Stomach (tissue), 4 donors: Measurements from ENCODE around the gene SLC25A12.

Experiments
- EP300 ChIP-seq: sonication (generic); formaldehyde crosslinking; IDR thresholded peaks from one replicate; pipeline ENCODE4 v1.6.1; 2017; ENCODE audit warnings: antibody characterized with exemption
- POLR2A ChIP-seq, 4 donors: fragments of 450-650 bp; IDR thresholded peaks; one replicate each; pipeline ENCODE4 v1.6.1; 2016; ENCODE audit warnings: antibody characterized with exemption in 4 of 4, control low read depth in 2 of 4, mild to moderate bottlenecking in 1 of 4, moderate library complexity in 1 of 4
- POLR2AphosphoS5 ChIP-seq, 3 donors: sonication (generic); formaldehyde crosslinking; IDR thresholded peaks; one replicate each; pipeline ENCODE4 v1.6.1; 2016; ENCODE audit warnings: antibody characterized with exemption in 3 of 3
- TF ChIP-seq, protein P1 (sequence below), 7 experiments: fragments of 450-650 bp in 4 of 7; fragments of 200-600 bp in 3 of 7; sonication (generic) in 3 of 7; IDR thresholded peaks; one replicate each; pipeline ENCODE4 v1.5.1; 2016 to 2019; ENCODE audit warnings: antibody characterized with exemption in 7 of 7, control low read depth in 2 of 7, mild to moderate bottlenecking in 1 of 7

DNA sequence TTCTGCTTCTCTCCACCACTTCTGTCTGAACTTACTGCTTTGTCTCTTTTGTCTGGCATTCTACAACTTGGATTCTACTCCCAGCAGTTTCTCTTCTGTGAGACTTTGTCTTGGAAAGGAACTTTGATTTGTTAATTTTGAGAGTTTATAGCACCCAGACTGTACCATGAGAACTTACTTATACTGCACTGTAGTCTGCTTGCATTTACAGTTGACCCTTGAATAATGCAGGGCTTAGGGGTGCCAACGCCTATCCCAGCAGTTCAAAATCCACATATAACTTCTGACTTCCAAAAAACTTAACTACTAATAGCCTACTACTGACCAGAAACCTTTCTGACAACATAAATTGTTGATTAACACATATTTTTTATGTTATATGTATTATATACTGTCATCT lies 151.3 kb downstream of the SLC25A12 start:
- TF ChIP-seq, protein P1, sequence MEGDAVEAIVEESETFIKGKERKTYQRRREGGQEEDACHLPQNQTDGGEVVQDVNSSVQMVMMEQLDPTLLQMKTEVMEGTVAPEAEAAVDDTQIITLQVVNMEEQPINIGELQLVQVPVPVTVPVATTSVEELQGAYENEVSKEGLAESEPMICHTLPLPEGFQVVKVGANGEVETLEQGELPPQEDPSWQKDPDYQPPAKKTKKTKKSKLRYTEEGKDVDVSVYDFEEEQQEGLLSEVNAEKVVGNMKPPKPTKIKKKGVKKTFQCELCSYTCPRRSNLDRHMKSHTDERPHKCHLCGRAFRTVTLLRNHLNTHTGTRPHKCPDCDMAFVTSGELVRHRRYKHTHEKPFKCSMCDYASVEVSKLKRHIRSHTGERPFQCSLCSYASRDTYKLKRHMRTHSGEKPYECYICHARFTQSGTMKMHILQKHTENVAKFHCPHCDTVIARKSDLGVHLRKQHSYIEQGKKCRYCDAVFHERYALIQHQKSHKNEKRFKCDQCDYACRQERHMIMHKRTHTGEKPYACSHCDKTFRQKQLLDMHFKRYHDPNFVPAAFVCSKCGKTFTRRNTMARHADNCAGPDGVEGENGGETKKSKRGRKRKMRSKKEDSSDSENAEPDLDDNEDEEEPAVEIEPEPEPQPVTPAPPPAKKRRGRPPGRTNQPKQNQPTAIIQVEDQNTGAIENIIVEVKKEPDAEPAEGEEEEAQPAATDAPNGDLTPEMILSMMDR (IDR thresholded peaks at IDR 0.05) = no peak
- TF ChIP-seq POLR2AphosphoS5 (IDR thresholded peaks at IDR 0.05) (no peak), POLR2A (IDR thresholded peaks at IDR 0.05) (no peak), EP300 (no peak)
